GM10248 (cell line): Measurements from ENCODE around the gene DDX42.
"Not testable (repeated sequence)": the region's sequence is repeated elsewhere in the genome, so short reads cannot be mapped to it uniquely, and the experiment has no call there.

Experiments
- CTCF ChIA-PET: fragments of 300-600 bp; sonication (Branson Sonifier 250); formaldehyde crosslinking; extraction: SDS; loops from one replicate; lab custom pipeline; 2021; ENCODE audit warnings: antibody characterized with exemption; lab: Yijun Ruan, JAX
- POLR2A ChIA-PET: fragments of 350-650 bp; sonication (Branson Sonifier 250); formaldehyde crosslinking; extraction: SDS; loops from one replicate; lab custom pipeline; 2020; ENCODE audit warnings: antibody characterized with exemption; lab: Yijun Ruan, JAX
- DNase-seq: peaks from one replicate; pipeline ENCODE4 v3.0.0; 2012; ENCODE audit errors: extremely low spot score
- CTCF ChIP-seq: IDR thresholded peaks from 2 replicates; pipeline ENCODE4 v1.5.1; 2012; ENCODE audit warnings: mild to moderate bottlenecking, low read depth; ENCODE audit errors: extremely low read depth, missing control alignments, control extremely low read depth

Gene DDX42

GRCh38 chr17:63859257-63859656 is 85.3 kb downstream of the DDX42 start:
- POLR2A ChIA-PET: no interaction called here
- CTCF ChIA-PET: interaction anchor here (0.8 to 14.1 kb wide), 10 partner anchors 4 to 275 kb away, joined by 3 to 137 read pairs (median 6); partner anchors contain the start of genes GH2 and SMARCD2
- TF ChIP-seq CTCF: no peak

GRCh38 chr17:63866625-63867024 is 92.7 kb downstream of the DDX42 start:
- DNase-seq, POLR2A ChIA-PET: not testable (repeated sequence)
- CTCF ChIA-PET: interaction anchor here (0.9 to 11.7 kb wide), 18 partner anchors 12 to 441 kb away, joined by 3 to 137 read pairs (median 4); partner anchors contain the start of gene GH2

More at GRCh38 chr17:63859257-63859656, 85.3 kb downstream of the DDX42 start:
- DNase-seq: no peak
